Daoy (cell line): ENCODE results near the gene CBLN4. TPM values are rescaled to one million over a fixed set of nuclear protein-coding genes. Genes with fewer than 3 reads are reported as not detected.

Source experiments
- DNase-seq: peaks from one replicate; pipeline ENCODE4 v3.0.0-alpha.2; 2015; ENCODE audit warnings: low read depth
- total RNA-seq: library from RNA; depleted of rRNA; stranded (reverse); fragments of >200 nt; shearing (Covaris generic); gene quantifications from 2 replicates; pipeline ENCODE4 v1.2.3, GENCODE V29; 2014; rRNA removed

Gene CBLN4
- under 0.01 TPM in 1 of 2 replicates, not detected in the other for total RNA-seq

GRCh38 chr20:56005389-56005715 lies at the start of gene CBLN4:
Gene CBLN4, minus strand, starts transcription at chr20:56005519. Its CDS starts 1,348 bp downstream, at chr20:56004171.
- DNase-seq: no peak

- DNase-seq: no peak
These were observed 37.9 kb upstream of the CBLN4 start for GRCh38 chr20:56043227-56043626.

GRCh38 chr20:56032251-56032650 lies 26.9 kb upstream of the CBLN4 start:
- no peak for DNase-seq

GRCh38 chr20:56018716-56019115 lies 13.4 kb upstream of the CBLN4 start:
- no peak for DNase-seq

GRCh38 chr20:56018194-56018593 lies 12.9 kb upstream of the CBLN4 start:
- no peak for DNase-seq

GRCh38 chr20:56017560-56017959 lies 12.2 kb upstream of the CBLN4 start:
- no peak for DNase-seq

- DNase-seq: no peak
These were observed 9.7 kb upstream of the CBLN4 start for GRCh38 chr20:56014998-56015397.

GRCh38 chr20:56014151-56014550 lies 8.8 kb upstream of the CBLN4 start:
- no peak for DNase-seq

GRCh38 chr20:56004611-56005388 lies 519 bp downstream of the CBLN4 start:
- DNase-seq: no peak

GRCh38 chr20:56004007-56004406 lies 1.3 kb downstream of the CBLN4 start:
- peak; percentile 25 for DNase-seq

GRCh38 chr20:56002908-56003800 lies 2.2 kb downstream of the CBLN4 start:
- DNase-seq: no peak

GRCh38 chr20:56001890-56002289 lies 3.4 kb downstream of the CBLN4 start:
- no peak for DNase-seq

- no peak for DNase-seq
These were observed 4.1 kb downstream of the CBLN4 start for GRCh38 chr20:56001106-56001785.

- DNase-seq: no peak
These were observed 26.8 kb downstream of the CBLN4 start for GRCh38 chr20:55978550-55978949.

GRCh38 chr20:55977690-55978459 lies 27.4 kb downstream of the CBLN4 start:
- DNase-seq: no peak

- DNase-seq: no peak
These were observed 30.7 kb downstream of the CBLN4 start for GRCh38 chr20:55974491-55975202.

GRCh38 chr20:55964790-55965189 lies 40.5 kb downstream of the CBLN4 start:
- DNase-seq: no peak

GRCh38 chr20:55961376-55962330 lies 43.7 kb downstream of the CBLN4 start:
- no peak for DNase-seq

GRCh38 chr20:55953201-55953600 lies 52.1 kb downstream of the CBLN4 start:
- DNase-seq: no peak

GRCh38 chr20:55947701-55948100 lies 57.6 kb downstream of the CBLN4 start:
- no peak for DNase-seq
